HuH-7 (cell line): ENCODE results near the gene PPAN.
A peak's percentile ranks its signal among the peaks of the same experiment; 100 is the strongest.

Experiments
- DNase-seq: peaks from one replicate; pipeline ENCODE4 v3.0.0; 2011; ENCODE audit warnings: low spot score

Gene PPAN

GRCh38 chr19:10092648-10093294 lies 13.4 kb upstream of the PPAN start:
- DNase-seq = no peak

- DNase-seq = no peak
These were observed 12.6 kb upstream of the PPAN start for GRCh38 chr19:10093295-10094186.

- no peak for DNase-seq
These were observed 10.6 kb upstream of the PPAN start for GRCh38 chr19:10095622-10095947.

GRCh38 chr19:10095948-10096614 lies 10.1 kb upstream of the PPAN start:
- DNase-seq = peak; percentile 94

- DNase-seq = no peak
These were observed 9.6 kb upstream of the PPAN start for GRCh38 chr19:10096615-10096963.

GRCh38 chr19:10100163-10100785 lies 5.9 kb upstream of the PPAN start:
- DNase-seq = no peak

- DNase-seq = no peak
These were observed 3.4 kb upstream of the PPAN start for GRCh38 chr19:10102787-10103236.

- DNase-seq = no peak
These were observed 2.0 kb upstream of the PPAN start for GRCh38 chr19:10104130-10104513.

GRCh38 chr19:10104665-10105508 lies 1.3 kb upstream of the PPAN start:
- no peak for DNase-seq

- DNase-seq = no peak
These were observed 558 bp upstream of the PPAN start for GRCh38 chr19:10105509-10106099.

GRCh38 chr19:10107254-10107653 lies 1.1 kb downstream of the PPAN start:
- no peak for DNase-seq

GRCh38 chr19:10107817-10108367 lies 1.7 kb downstream of the PPAN start:
- no peak for DNase-seq

- DNase-seq = no peak
These were observed 3.4 kb downstream of the PPAN start for GRCh38 chr19:10109528-10109927.

- DNase-seq = no peak
These were observed 4.2 kb downstream of the PPAN start for GRCh38 chr19:10110076-10110971.

GRCh38 chr19:10110972-10111317 lies 4.8 kb downstream of the PPAN start:
- DNase-seq = no peak

- no peak for DNase-seq
These were observed 5.2 kb downstream of the PPAN start, which contains the start of gene P2RY11 for GRCh38 chr19:10111405-10111811. P2RY11 (plus strand) TSS chr19:10111693; CDS start chr19:10111722, 29 bp downstream.

- DNase-seq = no peak
These were observed 6.0 kb downstream of the PPAN start for GRCh38 chr19:10112037-10112761.

GRCh38 chr19:10112895-10113591 lies 6.9 kb downstream of the PPAN start:
- DNase-seq = peak; percentile 61

GRCh38 chr19:10113592-10113963 lies 7.4 kb downstream of the PPAN start:
- no peak for DNase-seq
